OCI-LY7 (cell line): Measurements from ENCODE around the gene FBLN2. TPM values are rescaled to one million over a fixed set of nuclear protein-coding genes. Genes with fewer than 3 reads are reported as not detected.

Source experiments
- BruUV-seq: library from RNA; stranded (reverse); fragments of 400-500 nt; replicated peaks from 2 replicates; lab custom pipeline; 2021; lab: Mats Ljungman, UMichigan
- CTCF ChIA-PET: fragments of 300-600 bp; sonication (Branson Sonifier 250); formaldehyde crosslinking; loops from one replicate; lab custom pipeline; 2022; ENCODE audit warnings: antibody characterized with exemption; ENCODE audit not compliant: unreplicated experiment; lab: Charles Lee
- POLR2A ChIA-PET: fragments of 300-600 bp; sonication (Branson Sonifier 250); formaldehyde crosslinking; loops from one replicate; lab custom pipeline; 2022; ENCODE audit warnings: antibody characterized with exemption; lab: Charles Lee
- DNase-seq: peaks from one replicate; pipeline ENCODE4 v3.0.0-alpha.2; 2015; ENCODE audit warnings: low spot score
- H2AFZ ChIP-seq: fragments of 200-600 bp; sonication (generic), shearing (Covaris generic); 2 replicates; pipeline ENCODE4 v1.6.1; 2014; ENCODE audit warnings: mild to moderate bottlenecking, antibody characterized with exemption, low read length, moderate library complexity
- H3K27ac ChIP-seq: fragments of 200-600 bp; sonication (generic); 2 replicates; pipeline ENCODE4 v1.5.1; 2014; ENCODE audit warnings: mixed run types, low read depth, mild to moderate bottlenecking, moderate library complexity, low read length, inconsistent platforms; ENCODE audit not compliant: poor library complexity, severe bottlenecking
- H3K36me3 ChIP-seq: fragments of 200-600 bp; sonication (generic); 2 replicates; pipeline ENCODE4 v1.6.1; 2014; ENCODE audit warnings: mild to moderate bottlenecking, antibody characterized with exemption, low read length, moderate library complexity, mixed read lengths; ENCODE audit not compliant: insufficient read depth
- H3K4me1 ChIP-seq: fragments of 200-600 bp; sonication (generic); 2 replicates; pipeline ENCODE4 v1.5.1; 2014; ENCODE audit warnings: mild to moderate bottlenecking, low read length; ENCODE audit not compliant: insufficient read depth, poor library complexity, severe bottlenecking
- H3K4me2 ChIP-seq: fragments of 200-600 bp; sonication (generic); 2 replicates; pipeline ENCODE4 v1.6.1; 2014; ENCODE audit warnings: mild to moderate bottlenecking, low read length
- H3K4me3 ChIP-seq: fragments of 200-600 bp; sonication (generic); 2 replicates; pipeline ENCODE4 v1.5.1; 2014; ENCODE audit warnings: mild to moderate bottlenecking, low read depth, low read length; ENCODE audit not compliant: poor library complexity, severe bottlenecking
- H3K79me2 ChIP-seq: fragments of 200-600 bp; sonication (generic); 2 replicates; pipeline ENCODE4 v1.6.1; 2016; ENCODE audit warnings: low read depth, mild to moderate bottlenecking, low read length, moderate library complexity, mixed read lengths; ENCODE audit not compliant: insufficient read depth
- H3K9me2 ChIP-seq: fragments of 200-600 bp; sonication (generic); 2 replicates; pipeline ENCODE4 v1.6.1; 2016; ENCODE audit warnings: mild to moderate bottlenecking, low read length, mixed read lengths; ENCODE audit not compliant: insufficient read depth
- H3K9me3 ChIP-seq: fragments of 200-600 bp; sonication (generic); 2 replicates; pipeline ENCODE4 v1.6.1; 2014; ENCODE audit warnings: mild to moderate bottlenecking, mixed run types, low read length, mixed read lengths
- H4K20me1 ChIP-seq: fragments of 200-600 bp; sonication (generic); 2 replicates; pipeline ENCODE4 v1.6.1; 2014; ENCODE audit warnings: mild to moderate bottlenecking, antibody characterized with exemption, low read length, moderate library complexity, mixed read lengths; ENCODE audit not compliant: insufficient read depth
- CTCF ChIP-seq: fragments of 200-600 bp; sonication (generic); conservative IDR thresholded peaks from 2 replicates; pipeline ENCODE4 v1.5.1; 2014; ENCODE audit warnings: mild to moderate bottlenecking, antibody characterized with exemption, low read length, moderate library complexity, mixed read lengths
- EZH2phosphoT487 ChIP-seq: fragments of 200-600 bp; sonication (generic); IDR thresholded peaks from 2 replicates; pipeline ENCODE4 v1.6.1; 2018; ENCODE audit warnings: low read depth, borderline replicate concordance, mild to moderate bottlenecking, mixed run types, antibody characterized with exemption, low read length, moderate library complexity, mixed read lengths
- intact Hi-C: fragments of 100-400 bp; cut with micrococcal nuclease; formaldehyde crosslinking; loops from one replicate; pipeline ENCODE4 v1.10.0; 2022; ENCODE audit not compliant: unreplicated experiment
- total RNA-seq, 2 experiments: library from RNA; depleted of rRNA in 1 of 2; stranded (reverse); fragments of >200 nt in 1 of 2; shearing (Covaris generic) in 1 of 2; gene quantifications; 2 replicates each; pipeline ENCODE4 v1.2.3, GENCODE V29; 2014 to 2022

FBLN2 gene
- total RNA-seq, 2 experiments from 2014 or later: not detected

GRCh38 chr3:13634615-13635014 lies 85.7 kb downstream of the FBLN2 start:
- TF ChIP-seq EZH2phosphoT487: no peak
- ChIA-PET POLR2A (no interaction called here), CTCF (no interaction called here)
- Histone ChIP-seq H3K9me2 (no peaks in the 10 kb centered on the region), H3K4me1 (no peaks in the 10 kb centered on the region), H2AFZ (no peak overlapping the region), H3K79me2 (no peaks in the 10 kb centered on the region), H3K4me2 (no peak overlapping the region), H3K27ac (no peak overlapping the region), H3K36me3 (no peaks in the 10 kb centered on the region), H4K20me1 (no peaks in the 10 kb centered on the region), H3K4me3 (no peak overlapping the region), H3K9me3 (no peaks in the 10 kb centered on the region)
- intact Hi-C loops: no loop called here
- DNase-seq: no peak
- no TSS peak for BruUV-seq

GRCh38 chr3:13636186-13636585 lies 87.3 kb downstream of the FBLN2 start:
- ChIA-PET POLR2A (no interaction called here), CTCF (no interaction called here)
- no peak overlapping the region for H3K4me2 ChIP-seq
- no peaks in the 10 kb centered on the region for H3K9me3 ChIP-seq
- H2AFZ ChIP-seq: no peak overlapping the region
- H3K4me1 ChIP-seq: no peaks in the 10 kb centered on the region
- H3K9me2 ChIP-seq: no peaks in the 10 kb centered on the region
- no TSS peak for BruUV-seq
- no peak overlapping the region for H3K4me3 ChIP-seq
- TF ChIP-seq EZH2phosphoT487 (no peak), CTCF (no peak)
- DNase-seq: no peak
- no peak overlapping the region for H3K27ac ChIP-seq
- no peaks in the 10 kb centered on the region for H3K36me3 ChIP-seq
- H3K79me2 ChIP-seq: no peaks in the 10 kb centered on the region
- no peaks in the 10 kb centered on the region for H4K20me1 ChIP-seq
- intact Hi-C loops: no loop called here

- Histone ChIP-seq H3K27ac (no peak overlapping the region), H3K4me1 (no peaks in the 10 kb centered on the region), H3K9me2 (no peaks in the 10 kb centered on the region), H3K36me3 (no peaks in the 10 kb centered on the region), H4K20me1 (no peaks in the 10 kb centered on the region), H3K79me2 (no peaks in the 10 kb centered on the region), H3K9me3 (no peaks in the 10 kb centered on the region), H2AFZ (no peak overlapping the region), H3K4me2 (no peak overlapping the region), H3K4me3 (no peak overlapping the region)
- CTCF ChIA-PET: no interaction called here
- intact Hi-C loops: no loop called here
- POLR2A ChIA-PET: no interaction called here
- TF ChIP-seq EZH2phosphoT487: no peak
- no peak for TF ChIP-seq CTCF
- no TSS peak for BruUV-seq
- no peak for DNase-seq
Observed at GRCh38 chr3:13636874-13637273, 87.9 kb downstream of the FBLN2 start.
